Activated naive CD4-positive, alpha-beta T cell treated with anti-CD3 and anti-CD28 coated beads, Interleukin-2, amount 50 U/mL, for 72 hours (primary cell): ENCODE results near the gene CASP5. TPM values are rescaled to one million over a fixed set of nuclear protein-coding genes. Genes with fewer than 3 reads are reported as not detected.
"Not testable (repeated sequence)": the region's sequence is repeated elsewhere in the genome, so short reads cannot be mapped to it uniquely, and the experiment has no call there.

Experiments
- ATAC-seq, 2 donors: fragments of 150-1000 bp; cut with Tn5 transposase; 2 replicates each; pipeline ENCODE4 v1.10.0; 2021; ENCODE audit warnings: mild to moderate bottlenecking in 2 of 2, moderate library complexity in 2 of 2
- DNase-seq, 2 donors: peaks; one replicate each; pipeline ENCODE4 v3.0.0; 2021 to 2022; ENCODE audit warnings: low spot score in 2 of 2
- H3K27ac Mint-ChIP-seq, 2 donors: one replicate each; pipeline ENCODE4 v1.8.0; 2022; ENCODE audit warnings: mild to moderate bottlenecking in 2 of 2, mixed read lengths in 2 of 2
- H3K36me3 Mint-ChIP-seq, 2 donors: one replicate each; pipeline ENCODE4 v1.8.0; 2022; ENCODE audit warnings: mixed read lengths in 2 of 2
- H3K9me3 Mint-ChIP-seq, 2 donors: one replicate each; pipeline ENCODE4 v1.8.0; 2022; ENCODE audit warnings: mixed read lengths in 2 of 2
- total RNA-seq, 2 donors: library from RNA; stranded (reverse); gene quantifications; one replicate each; pipeline ENCODE4 v1.2.3, GENCODE V29; 2022

CASP5 gene
- total RNA-seq: not detected

DNA sequence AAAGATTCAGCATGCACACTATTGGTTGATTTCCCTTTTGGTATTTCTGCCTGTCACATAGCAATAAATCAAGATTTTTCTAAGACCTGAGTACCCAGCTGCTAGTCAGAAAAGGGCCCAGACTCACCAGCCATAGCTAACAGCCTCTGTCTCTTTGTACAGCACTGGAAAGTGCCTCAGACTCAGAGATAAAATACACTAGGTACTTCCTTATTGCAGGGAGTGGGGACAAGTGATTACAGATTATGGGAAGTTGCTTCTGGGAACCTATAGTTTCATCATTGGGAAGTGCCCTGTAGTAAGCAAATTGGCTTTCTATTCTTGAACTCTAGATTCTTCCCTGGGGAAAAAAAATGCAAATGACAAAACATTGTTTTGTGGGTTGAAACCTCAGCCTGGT, at the start of gene CASP5:
TSS of gene CASP5 (minus strand) at position 166 of the 400 bp plus-strand sequence. CDS start at position 134, 32 bp downstream.
- H3K9me3 Mint-ChIP-seq: no peaks in the 10 kb centered on the region
- ATAC-seq: no peak
- peak within 1 kb of the TSS in 1 of 2 donors; percentile 10 for H3K27ac Mint-ChIP-seq
- no peak for DNase-seq
- H3K36me3 Mint-ChIP-seq: peaks cover 9 to 11% of the 10 kb centered on the region in 2 donors

DNA sequence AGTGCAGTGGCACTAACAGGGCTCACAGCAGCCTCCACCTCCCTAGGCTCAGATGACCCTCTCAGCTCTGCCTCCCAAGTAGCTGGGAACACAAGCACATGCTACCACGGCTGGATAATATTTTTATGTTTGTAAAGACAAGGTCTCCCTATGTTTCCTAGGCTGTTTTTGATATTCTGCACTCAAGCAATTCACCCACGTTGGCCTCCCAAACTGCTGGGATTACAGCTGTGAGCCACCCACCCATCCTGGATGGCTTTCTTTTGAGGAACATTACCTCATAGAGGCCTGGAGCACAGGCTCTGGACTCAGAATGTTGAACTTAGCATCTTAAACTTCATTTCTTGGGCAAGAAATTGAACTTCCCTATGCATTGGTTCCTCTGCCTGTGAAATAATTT, 49.1 kb upstream of the CASP5 start:
- not testable (repeated sequence) for H3K27ac Mint-ChIP-seq, DNase-seq, H3K36me3 Mint-ChIP-seq, H3K9me3 Mint-ChIP-seq, ATAC-seq

DNA sequence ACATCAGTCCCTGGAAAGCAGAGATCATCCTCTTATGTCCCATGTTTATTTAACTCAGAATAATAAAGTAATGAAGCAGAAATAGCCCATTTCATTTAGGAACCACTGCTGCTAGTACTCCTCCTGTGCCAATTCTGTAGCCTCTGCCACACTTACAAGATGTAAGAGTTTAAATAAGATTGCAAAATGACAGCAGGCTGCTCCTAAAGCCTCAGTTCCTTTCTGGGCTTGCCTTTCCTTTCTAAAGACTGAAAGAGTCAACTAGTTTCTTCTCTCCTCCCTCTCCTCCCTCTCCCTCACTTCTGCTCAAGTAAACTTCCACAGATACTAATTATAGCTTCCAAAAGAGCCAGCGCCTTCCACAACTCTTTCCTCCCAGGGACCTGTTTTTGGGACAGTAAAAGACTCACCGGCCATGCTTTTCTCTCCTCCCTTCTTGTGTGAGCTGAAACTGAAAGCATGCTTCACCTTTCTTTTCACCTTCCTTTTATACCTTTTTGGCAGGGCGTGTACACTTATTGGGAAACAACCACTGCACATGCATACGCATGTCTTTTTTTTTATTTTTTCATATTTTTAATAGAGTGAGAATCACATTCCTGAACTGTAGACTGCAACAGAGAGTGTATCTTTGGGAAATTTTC, 48.2 kb upstream of the CASP5 start:
- Mint-ChIP-seq H3K27ac (peak overlapping the region in 1 of 2 donors; percentile 41), H3K9me3 (peaks cover 0 to 4% of the 10 kb centered on the region in 2 donors), H3K36me3 (no peaks in the 10 kb centered on the region)
- ATAC-seq (peak in 1 of 2 donors; percentile 32), DNase-seq (no peak)

DNA sequence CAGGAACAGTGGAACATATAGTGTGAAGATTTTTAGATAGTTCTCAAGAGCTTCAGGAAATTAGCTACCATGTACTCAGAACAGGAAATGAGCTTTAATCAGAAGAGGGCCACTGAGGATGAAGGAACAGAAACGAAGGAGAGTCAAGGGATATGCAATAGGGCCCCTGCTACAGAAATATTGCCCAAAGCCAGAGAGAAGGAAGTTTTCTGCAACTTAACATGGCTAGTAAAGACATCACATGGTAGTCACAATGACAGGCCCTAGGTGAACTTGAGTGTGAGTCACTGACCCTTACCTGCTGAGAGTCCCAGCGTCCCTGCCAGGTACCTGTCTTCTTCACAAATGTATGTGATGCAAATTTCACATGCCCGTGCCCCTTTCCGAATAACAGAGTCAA, 47.3 kb upstream of the CASP5 start:
- Mint-ChIP-seq H3K27ac (no peak overlapping the region), H3K36me3 (no peaks in the 10 kb centered on the region), H3K9me3 (peaks cover 0 to 4% of the 10 kb centered on the region in 2 donors)
- ATAC-seq (peak in 1 of 2 donors; percentile 20), DNase-seq (no peak)

DNA sequence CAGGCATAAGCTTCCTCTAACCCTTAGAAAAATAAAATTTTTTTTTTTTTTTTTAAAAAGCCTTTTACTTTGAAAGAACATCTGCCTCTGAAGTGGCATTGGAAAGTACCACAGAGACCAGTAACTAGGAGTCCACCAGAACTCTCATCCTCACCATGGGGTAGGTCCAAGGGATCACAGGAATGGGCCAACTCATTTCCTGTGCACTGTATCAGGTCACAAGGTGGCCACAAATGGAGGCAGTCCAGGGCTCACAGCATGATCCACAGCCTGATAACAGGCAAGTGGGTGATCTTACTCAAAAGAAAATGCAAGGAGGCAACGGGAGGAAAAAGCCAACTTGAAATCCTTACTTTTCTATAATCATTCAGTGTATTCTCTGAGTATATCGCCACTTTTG, 46.8 kb upstream of the CASP5 start:
- not testable (repeated sequence) for H3K36me3 Mint-ChIP-seq, DNase-seq, H3K9me3 Mint-ChIP-seq, H3K27ac Mint-ChIP-seq
- peak in 1 of 2 donors; percentile 73 for ATAC-seq

DNA sequence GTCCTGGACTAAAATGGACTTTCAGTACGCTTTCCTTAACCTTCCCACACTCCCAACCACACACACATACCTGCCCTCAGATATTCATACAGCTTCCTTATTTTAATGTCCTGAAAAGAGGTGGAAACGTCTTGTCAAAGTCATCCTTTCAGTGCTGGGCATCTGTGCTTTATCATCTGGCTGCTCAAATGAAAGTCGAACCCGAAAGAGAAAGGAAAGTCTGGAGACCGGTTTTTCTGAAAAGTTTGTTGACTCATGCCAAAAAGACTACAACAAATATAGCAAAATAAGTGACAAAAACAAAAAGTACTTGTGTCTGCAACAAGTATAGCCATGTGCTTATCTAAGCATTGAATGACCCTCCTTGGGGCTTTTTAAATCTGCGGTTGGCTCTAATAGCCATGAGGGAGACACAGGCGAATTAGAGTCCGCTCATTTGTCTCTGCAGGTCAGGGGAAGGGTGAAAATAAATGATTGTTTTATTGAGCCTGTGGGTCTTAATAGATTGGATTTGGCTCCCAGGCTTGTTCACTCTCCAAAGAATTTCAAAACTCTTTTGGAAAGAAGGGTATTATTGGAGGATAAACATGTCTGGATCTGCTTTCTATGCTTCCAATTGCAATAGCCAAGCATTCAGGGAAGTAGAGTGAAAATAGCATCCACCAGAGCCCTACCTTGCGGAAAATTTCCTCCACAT, 40.4 kb upstream of the CASP5 start:
- not testable (repeated sequence) for H3K36me3 Mint-ChIP-seq, ATAC-seq, DNase-seq

DNA sequence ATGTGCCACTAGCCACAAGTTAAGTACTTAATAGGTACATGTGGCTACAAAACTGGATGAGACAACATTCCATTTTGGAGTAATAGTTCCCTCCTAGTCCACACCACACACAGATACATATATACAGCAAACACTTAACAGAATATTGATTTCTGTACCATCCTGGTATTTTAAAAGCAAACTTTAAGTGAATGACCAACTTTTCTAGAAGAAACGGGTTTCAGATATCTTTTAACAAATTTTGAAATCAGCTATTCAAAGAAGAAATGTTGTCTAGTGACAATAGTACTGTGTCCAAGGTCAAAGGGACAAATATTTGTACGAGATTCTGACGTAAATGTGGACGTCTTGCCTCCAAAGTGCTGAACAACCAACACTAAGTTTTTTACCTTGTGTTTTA, 34.5 kb upstream of the CASP5 start:
- no peak overlapping the region for H3K27ac Mint-ChIP-seq
- H3K9me3 Mint-ChIP-seq: no peaks in the 10 kb centered on the region
- no peaks in the 10 kb centered on the region for H3K36me3 Mint-ChIP-seq
- no peak for DNase-seq
- no peak for ATAC-seq

More for the DNA sequence above, 40.4 kb upstream of the CASP5 start:
- H3K27ac Mint-ChIP-seq, H3K9me3 Mint-ChIP-seq: not testable (repeated sequence)

DNA sequence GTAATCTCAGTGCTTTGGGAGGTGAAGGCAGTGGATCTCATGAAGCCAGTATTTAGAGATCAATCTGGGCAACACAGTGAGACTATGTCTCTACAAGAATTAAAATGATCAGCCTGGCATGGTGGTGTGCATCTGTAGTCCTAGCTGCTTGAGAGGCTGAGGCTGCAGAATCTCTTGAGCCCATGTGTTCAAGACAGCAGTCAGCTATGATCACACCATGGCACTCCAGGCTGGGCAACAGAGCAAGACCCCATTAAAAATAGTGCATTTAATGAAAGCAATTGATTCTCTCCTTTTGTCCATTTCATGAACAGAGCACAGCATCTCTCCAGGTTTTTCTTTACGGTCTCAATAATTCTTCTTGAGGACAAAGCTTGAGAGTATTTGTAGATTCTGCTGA, 33.5 kb upstream of the CASP5 start:
- DNase-seq (no peak), ATAC-seq (no peak)
- no peak overlapping the region for H3K27ac Mint-ChIP-seq
- no peaks in the 10 kb centered on the region for H3K36me3 Mint-ChIP-seq
- H3K9me3 Mint-ChIP-seq: no peaks in the 10 kb centered on the region

DNA sequence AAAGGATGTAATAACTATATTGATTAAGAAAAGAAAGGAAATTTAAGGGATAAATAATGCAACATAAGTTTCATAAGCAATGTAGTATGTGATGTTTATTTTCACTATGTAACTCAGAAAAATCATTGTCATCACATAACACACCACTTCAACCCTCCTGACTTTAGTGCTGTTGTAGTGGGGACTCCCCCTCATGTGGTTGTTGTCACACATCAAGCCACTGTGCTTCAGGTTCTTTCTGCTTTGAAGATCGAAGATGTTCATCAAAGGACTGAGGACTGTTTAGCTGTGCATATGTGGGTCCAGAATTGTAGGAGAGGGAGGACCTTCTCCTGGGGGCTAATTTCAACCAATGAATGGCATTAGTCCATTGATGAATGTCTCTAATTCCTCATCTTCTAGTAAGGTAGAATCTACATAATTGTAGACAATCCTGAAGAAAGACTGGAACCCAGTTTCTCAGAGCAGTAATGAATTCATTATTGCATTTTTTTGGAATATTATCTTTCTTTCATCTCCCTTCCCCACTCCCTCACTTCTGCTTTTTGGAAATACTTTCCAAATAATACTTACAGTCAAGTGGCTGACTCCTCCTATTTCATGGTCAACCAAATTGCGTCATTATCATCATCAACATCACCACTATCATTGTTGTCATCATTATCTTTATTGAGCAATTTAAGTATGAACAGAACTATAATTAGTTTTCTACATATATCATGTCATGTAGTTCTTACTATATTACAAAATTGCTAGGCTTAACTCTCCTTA, 31.9 kb upstream of the CASP5 start:
- Mint-ChIP-seq H3K36me3 (no peaks in the 10 kb centered on the region), H3K9me3 (no peaks in the 10 kb centered on the region), H3K27ac (no peak overlapping the region)
- ATAC-seq (peak in 1 of 2 donors; percentile 58), DNase-seq (no peak)

DNA sequence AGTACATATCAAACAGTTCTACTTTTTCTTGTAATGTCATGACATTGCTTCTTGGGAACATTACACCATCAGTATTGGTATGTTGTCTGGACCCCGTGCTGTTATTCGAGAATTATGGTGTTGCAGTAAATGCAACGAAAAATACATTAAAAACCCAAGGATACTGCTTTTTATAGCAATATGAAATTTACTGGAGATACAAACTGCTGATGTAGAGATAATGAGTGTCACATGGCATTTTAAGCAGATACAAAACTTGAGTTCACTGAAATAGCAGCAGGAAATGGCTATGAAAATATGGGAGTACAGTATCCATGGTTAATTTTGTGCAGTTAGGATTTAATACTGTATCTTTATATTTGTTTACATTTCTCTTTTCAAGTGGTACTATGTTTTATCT, 29.5 kb upstream of the CASP5 start:
- no peaks in the 10 kb centered on the region for H3K9me3 Mint-ChIP-seq
- H3K27ac Mint-ChIP-seq: no peak overlapping the region
- ATAC-seq (no peak), DNase-seq (no peak)
- H3K36me3 Mint-ChIP-seq: no peaks in the 10 kb centered on the region

DNA sequence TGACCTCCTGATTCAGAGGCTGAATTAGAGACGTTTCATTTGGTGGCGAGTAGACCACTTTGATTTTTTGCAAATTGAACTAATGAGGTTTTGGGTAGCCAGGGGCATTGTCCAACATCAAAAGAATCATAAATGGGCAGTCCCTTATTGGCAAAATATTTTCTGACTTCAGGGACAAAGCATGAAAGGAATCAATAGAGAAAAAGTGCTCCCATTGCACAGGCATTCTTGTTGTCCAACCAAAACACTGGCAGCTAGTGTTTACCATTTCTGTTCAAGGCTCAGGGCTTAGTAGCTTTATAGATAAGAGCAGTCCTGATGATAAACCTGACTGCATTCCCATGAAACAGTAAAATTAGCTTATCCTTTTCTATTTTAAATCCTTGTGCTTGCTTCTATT, 28.6 kb upstream of the CASP5 start:
- DNase-seq: no peak
- Mint-ChIP-seq H3K36me3 (no peaks in the 10 kb centered on the region), H3K9me3 (no peaks in the 10 kb centered on the region), H3K27ac (no peak overlapping the region)
- ATAC-seq: no peak

DNA sequence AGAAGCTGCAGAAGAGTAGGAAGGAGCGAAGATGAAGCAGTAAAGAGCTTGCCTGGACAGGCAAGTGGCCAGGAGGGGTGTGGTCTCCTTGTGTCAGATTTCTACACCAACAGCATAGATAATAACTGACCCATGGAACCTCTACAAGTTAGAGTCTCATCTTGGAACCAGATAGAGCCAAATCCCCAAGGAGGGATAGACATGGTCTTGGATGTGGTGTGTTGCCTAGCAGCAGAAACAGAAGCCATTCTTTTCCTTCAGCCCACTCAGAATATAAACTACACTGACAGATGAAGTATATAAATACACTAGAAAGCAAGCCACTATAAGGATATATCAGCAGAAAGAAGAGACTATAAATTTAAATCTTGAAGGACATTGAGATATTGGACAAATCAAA, 26.5 kb upstream of the CASP5 start:
- Mint-ChIP-seq H3K9me3 (no peaks in the 10 kb centered on the region), H3K36me3 (peaks cover 0 to 9% of the 10 kb centered on the region in 2 donors), H3K27ac (no peak overlapping the region)
- ATAC-seq (no peak), DNase-seq (no peak)

DNA sequence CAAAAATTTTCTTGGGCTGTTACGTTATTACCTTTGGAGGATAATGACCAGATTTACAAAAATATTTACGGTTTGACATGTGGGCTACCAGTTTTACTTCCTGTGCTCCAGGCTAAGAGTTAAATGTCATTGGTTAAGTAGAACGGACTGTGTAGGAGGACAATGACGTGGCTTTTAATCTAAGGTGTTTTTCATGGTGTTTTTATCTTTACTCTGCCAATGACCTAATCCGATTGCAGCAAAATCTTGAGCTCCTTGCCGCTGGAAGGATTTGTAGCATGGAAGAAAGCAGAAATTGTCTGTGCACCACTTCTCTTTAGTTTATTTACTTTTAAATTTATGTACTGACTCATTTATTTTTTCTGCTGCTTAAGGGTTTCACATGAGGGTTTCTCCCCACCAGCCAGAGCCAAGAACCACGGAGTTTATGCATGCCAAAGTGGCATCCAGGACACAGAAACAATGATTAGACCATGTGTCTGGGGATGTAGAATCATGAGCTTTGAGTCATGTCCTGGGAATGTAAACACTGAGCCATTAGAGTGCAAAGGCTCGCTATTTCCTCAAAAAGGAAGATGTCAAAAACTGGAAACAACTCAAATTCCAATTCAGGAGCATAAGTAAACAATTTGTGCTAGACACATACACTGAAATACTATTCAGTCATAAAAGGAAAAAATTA, 24.1 kb upstream of the CASP5 start:
- ATAC-seq (no peak), DNase-seq (no peak)
- Mint-ChIP-seq H3K36me3 (peaks cover 0 to 12% of the 10 kb centered on the region in 2 donors), H3K27ac (no peak overlapping the region), H3K9me3 (no peaks in the 10 kb centered on the region)

DNA sequence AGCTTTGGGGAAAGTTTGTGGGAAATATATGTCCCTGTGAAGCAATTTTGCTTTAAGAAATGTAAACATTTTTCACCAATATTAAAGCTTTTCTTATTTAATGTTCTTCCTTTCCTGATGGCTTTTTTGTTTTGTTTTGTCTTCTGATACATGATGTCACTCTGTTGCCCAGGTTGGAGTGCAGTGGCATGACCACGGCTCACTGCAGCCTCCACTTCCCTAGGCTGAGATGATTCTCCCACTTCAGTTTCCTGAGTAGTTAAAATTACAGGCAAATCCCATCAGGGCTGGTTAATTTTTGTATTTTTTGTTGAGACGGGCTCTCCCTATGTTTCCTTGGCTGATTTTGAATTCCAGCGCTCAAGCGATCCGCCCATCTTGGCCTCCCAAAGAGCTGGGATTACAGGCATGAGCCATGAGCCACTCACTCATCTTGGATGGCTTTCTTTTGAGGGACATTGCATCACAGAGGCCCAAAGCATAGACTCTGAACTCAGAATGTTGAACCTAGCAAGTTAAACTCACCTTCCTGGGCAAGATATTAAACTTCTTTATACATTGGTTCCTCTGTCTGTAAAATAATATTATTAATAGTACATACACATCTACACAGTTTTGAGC, 22.8 kb upstream of the CASP5 start:
- ATAC-seq: no peak
- no peak for DNase-seq
- Mint-ChIP-seq H3K36me3 (peaks cover 8 to 20% of the 10 kb centered on the region in 2 donors), H3K27ac (peak overlapping the region; percentile 51 to 89), H3K9me3 (no peaks in the 10 kb centered on the region)

DNA sequence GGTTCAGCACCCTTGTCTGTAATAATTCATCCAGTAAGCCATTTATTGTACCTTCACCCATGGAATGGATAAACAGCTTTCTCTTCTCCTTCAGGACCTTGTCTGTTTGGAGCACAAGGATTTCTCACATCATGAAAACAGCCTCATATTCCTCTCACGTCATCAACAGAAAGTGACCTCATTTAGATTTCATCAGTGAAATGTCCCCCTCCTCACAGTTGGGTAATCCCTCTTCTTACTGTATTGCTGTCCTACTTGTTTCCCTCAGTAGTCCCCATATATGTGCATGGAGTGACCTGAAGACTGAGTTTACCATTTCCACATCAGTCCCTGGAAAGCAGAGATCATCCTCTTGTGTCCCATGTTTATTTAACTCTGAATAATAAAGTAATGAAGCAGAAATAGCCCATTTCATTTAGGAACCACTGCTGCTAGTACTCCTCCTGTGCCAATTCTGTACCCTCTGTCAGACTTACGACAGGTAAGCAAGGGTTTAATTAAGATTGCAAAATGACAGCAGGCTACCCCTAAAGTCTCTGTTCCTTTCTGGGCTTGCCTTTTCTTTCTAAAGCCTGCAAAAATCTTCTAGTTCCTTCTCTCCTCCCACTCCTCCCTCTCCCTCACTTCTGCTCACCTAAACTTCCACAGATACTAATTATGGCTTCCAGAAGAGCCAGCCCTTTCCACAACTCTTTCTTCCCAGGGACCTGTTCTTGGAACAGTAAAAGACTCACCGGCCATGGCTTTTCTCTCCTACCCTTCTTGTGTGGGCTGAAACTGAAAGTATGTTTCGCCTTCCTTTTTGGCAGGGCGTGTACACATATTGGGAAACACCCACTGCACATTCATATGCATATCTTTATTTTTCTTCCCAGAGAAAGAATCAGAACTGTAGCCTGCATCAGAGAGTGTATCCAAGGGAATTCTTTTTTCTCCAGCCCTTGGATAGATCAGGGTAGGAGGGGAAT, 21.9 kb upstream of the CASP5 start, which contains the start of gene CARD16:
TSS of gene CARD16 (minus strand) at position 779 of the 968 bp plus-strand sequence. CDS start at position 741, 38 bp downstream.
- peak; percentile 87 to 94 for ATAC-seq
- peak within 1 kb of the TSS; percentile 89 for H3K27ac Mint-ChIP-seq
- DNase-seq: peak in 1 of 2 donors; percentile 23
- H3K9me3 Mint-ChIP-seq: not testable (repeated sequence)
- H3K36me3 Mint-ChIP-seq: peaks cover 16 to 25% of the 10 kb centered on the region in 2 donors
